ENCODE data around the gene CAMKK1.

The CAMKK1 gene

GRCh38 chr17:3927628-3928340 lies 34.9 kb upstream of the CAMKK1 start:
- no peak for TF ChIP-seq Cebpa-rat (IDR thresholded peaks at IDR 0.05)
- Histone ChIP-seq H3K9ac (peak overlapping the region in 4 of 11 experiments; percentile 17 to 26 (median 18); a peak in 2 of 22 replicates), H3K27ac (no peak overlapping the region), H4K20me1 (peaks cover 0 to 37% (median 0%) of the 10 kb centered on the region in 11 experiments; a peak in 2 of 22 replicates), H3K4me2 (peak overlapping the region in 4 of 11 experiments; percentile 26 to 40 (median 32); a peak in 6 of 22 replicates), H3K4me1 (peaks cover 10 to 39% (median 24%) of the 10 kb centered on the region in 10 experiments; a peak in 19 of 20 replicates), H3K4me3 (no peak overlapping the region), H3K9me3 (replicated peaks in 1 of 11) (no peaks in the 10 kb centered on the region), H3K36me3 (peaks cover 28 to 72% (median 46%) of the 10 kb centered on the region in 11 experiments; a peak in 21 of 22 replicates), H3K27me3 (no peaks in the 10 kb centered on the region)

- H3K4me2 ChIP-seq: peak overlapping the region in 2 of 11 experiments; percentile 29 to 34; a peak in 1 of 22 replicates
- peaks cover 22 to 65% (median 40%) of the 10 kb centered on the region in 11 experiments; a peak in 21 of 22 replicates for H3K36me3 ChIP-seq
- peaks cover 10 to 47% (median 28%) of the 10 kb centered on the region in 10 experiments; a peak in 19 of 20 replicates for H3K4me1 ChIP-seq
- H3K9ac ChIP-seq: 0 out of 22 replicates have a peak overlapping the region, but pooled peaks of 2 of the 11 experiments have one; percentile 17 to 18
- H3K4me3 ChIP-seq: no peak overlapping the region
- TF ChIP-seq Cebpa-rat (IDR thresholded peaks at IDR 0.05): no peak
- no peak overlapping the region for H3K27ac ChIP-seq
- no peaks in the 10 kb centered on the region for H3K9me3 ChIP-seq (replicated peaks in 1 of 11)
- H4K20me1 ChIP-seq: peaks cover 0 to 38% (median 0%) of the 10 kb centered on the region in 11 experiments; a peak in 2 of 22 replicates
- H3K27me3 ChIP-seq: no peaks in the 10 kb centered on the region
Measured at GRCh38 chr17:3926860-3927627, 34.2 kb upstream of the CAMKK1 start.

- peaks cover 0 to 8% (median 0%) of the 10 kb centered on the region in 11 experiments; a peak in 2 of 22 replicates for H3K27me3 ChIP-seq
- H3K9me3 ChIP-seq (replicated peaks in 1 of 11): no peaks in the 10 kb centered on the region
- 0 out of 22 replicates have a peak overlapping the region, but pooled peaks of 1 of the 11 experiments have one; percentile 7 for H3K4me2 ChIP-seq
- H3K36me3 ChIP-seq: peaks cover 22 to 55% (median 38%) of the 10 kb centered on the region in 11 experiments; a peak in 21 of 22 replicates
- H4K20me1 ChIP-seq: peaks cover 0 to 38% (median 0%) of the 10 kb centered on the region in 11 experiments; a peak in 2 of 22 replicates
- no peak overlapping the region for H3K4me3 ChIP-seq
- peaks cover 19 to 58% (median 40%) of the 10 kb centered on the region in 10 experiments for H3K4me1 ChIP-seq
- H3K27ac ChIP-seq: 0 out of 22 replicates have a peak overlapping the region, but pooled peaks of 2 of the 11 experiments have one; percentile 16 to 25
- peak overlapping the region in 6 of 11 experiments; percentile 3 to 31 (median 7); a peak in 5 of 22 replicates for H3K9ac ChIP-seq
- TF ChIP-seq Cebpa-rat (IDR thresholded peaks at IDR 0.05): no peak
Measured at GRCh38 chr17:3925684-3926485, 33.0 kb upstream of the CAMKK1 start.

GRCh38 chr17:3924512-3925350 lies 31.9 kb upstream of the CAMKK1 start:
- no peak overlapping the region for H3K27ac ChIP-seq
- H3K4me2 ChIP-seq: no peak overlapping the region
- H3K9me3 ChIP-seq (replicated peaks in 1 of 11): no peaks in the 10 kb centered on the region
- no peak overlapping the region for H3K4me3 ChIP-seq
- H3K4me1 ChIP-seq: peaks cover 20 to 70% (median 50%) of the 10 kb centered on the region in 10 experiments
- peaks cover 0 to 38% (median 0%) of the 10 kb centered on the region in 11 experiments; a peak in 2 of 22 replicates for H4K20me1 ChIP-seq
- no peak overlapping the region for H3K9ac ChIP-seq
- TF ChIP-seq Cebpa-rat (IDR thresholded peaks at IDR 0.05): no peak
- peaks cover 22 to 51% (median 37%) of the 10 kb centered on the region in 11 experiments; a peak in 21 of 22 replicates for H3K36me3 ChIP-seq
- peaks cover 0 to 9% (median 0%) of the 10 kb centered on the region in 11 experiments; a peak in 2 of 22 replicates for H3K27me3 ChIP-seq

- Histone ChIP-seq H3K4me3 (no peak overlapping the region), H3K4me1 (peaks cover 19 to 80% (median 59%) of the 10 kb centered on the region in 10 experiments), H3K36me3 (peaks cover 11 to 41% (median 26%) of the 10 kb centered on the region in 11 experiments; a peak in 20 of 22 replicates), H3K4me2 (no peak overlapping the region), H3K27ac (no peak overlapping the region), H3K9me3 (replicated peaks in 1 of 11) (no peaks in the 10 kb centered on the region), H3K9ac (no peak overlapping the region), H3K27me3 (peaks cover 0 to 9% (median 0%) of the 10 kb centered on the region in 11 experiments; a peak in 2 of 22 replicates), H4K20me1 (peaks cover 0 to 35% (median 0%) of the 10 kb centered on the region in 11 experiments; a peak in 2 of 22 replicates)
- no peak for TF ChIP-seq Cebpa-rat (IDR thresholded peaks at IDR 0.05)
Measured at GRCh38 chr17:3923466-3924190, 30.8 kb upstream of the CAMKK1 start.

- Histone ChIP-seq H3K27me3 (peaks cover 0 to 9% (median 0%) of the 10 kb centered on the region in 11 experiments; a peak in 2 of 22 replicates), H3K9ac (no peak overlapping the region; a peak in 1 of 22 replicates), H4K20me1 (peaks cover 0 to 26% (median 0%) of the 10 kb centered on the region in 11 experiments; a peak in 2 of 22 replicates), H3K27ac (no peak overlapping the region), H3K9me3 (replicated peaks in 1 of 11) (no peaks in the 10 kb centered on the region), H3K4me2 (peak overlapping the region in 4 of 11 experiments; percentile 2 to 26 (median 12); a peak in 3 of 22 replicates), H3K4me1 (peaks cover 22 to 76% (median 55%) of the 10 kb centered on the region in 10 experiments), H3K36me3 (peaks cover 8 to 32% (median 18%) of the 10 kb centered on the region in 11 experiments; a peak in 17 of 22 replicates), H3K4me3 (no peak overlapping the region)
- no peak for TF ChIP-seq Cebpa-rat (IDR thresholded peaks at IDR 0.05)
Measured at GRCh38 chr17:3922765-3923164, 29.9 kb upstream of the CAMKK1 start.

All from BLaER1 treated with 17β-estradiol and CSF1 and Interleukin-3, amounts not matched to agents 10 nM and 100 nM (cell line).